ENCODE data around the gene CTSF. TPM values are rescaled to one million over a fixed set of nuclear protein-coding genes. Genes with fewer than 3 reads are reported as not detected.

Gene CTSF
- total and polyA plus RNA-seq, 2 of the 8 experiments (the other 6 are each of a cell fraction or from before 2014, with no cell fraction given), result 0.58 to 2.3 TPM

DNA sequence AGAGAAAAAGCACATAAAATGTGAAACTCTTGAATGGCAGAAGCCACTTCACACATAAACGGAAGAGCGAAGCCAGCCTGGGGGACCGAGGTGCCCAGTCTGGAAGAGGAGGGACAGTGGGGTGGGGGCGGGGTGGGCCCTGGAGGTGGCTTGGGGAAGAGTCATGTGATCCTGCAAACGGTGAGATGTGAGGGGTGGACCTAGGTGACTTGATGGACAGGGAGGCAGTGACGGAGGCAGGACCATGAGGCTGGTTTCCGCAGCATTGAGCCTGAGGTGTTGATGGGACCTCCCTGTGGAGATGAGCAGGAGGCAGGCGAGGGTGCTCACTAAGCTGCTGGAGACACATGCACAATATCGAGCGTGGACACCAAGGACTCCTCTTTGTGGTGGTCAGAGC, 39.3 kb downstream of the CTSF start:
- CTCF ChIA-PET (ENCODE audit: partially characterized antibody), result interaction anchor here (0.8 to 1.0 kb wide), 2 partner anchors 38 to 166 kb away, joined by 3 read pairs; no protein-coding TSS in a partner anchor

More for the DNA sequence above, 39.3 kb downstream of the CTSF start:
- Histone ChIP-seq H3K56ac (replicated peaks; ENCODE audit: insufficient read length, low read depth, low read length) (no peak overlapping the region), H2BK12ac (ENCODE audit: low read depth, low read length) (no peak overlapping the region), H3K9ac (replicated peaks in 1 of 4; ENCODE audit: extremely low read depth in 1 of 4, low read depth in 3 of 4, low read length in 3 of 4) (no peak overlapping the region), H2BK5ac (ENCODE audit: low read depth, low read length) (no peak overlapping the region), H4K91ac (replicated peaks; ENCODE audit: insufficient read length, low read length) (no peak overlapping the region), H3K18ac (ENCODE audit: extremely low read depth, low read length) (no peak overlapping the region), H3K27ac (ENCODE audit: low read depth, low read length) (no peak overlapping the region), H3K79me1 (ENCODE audit: low read depth, low read length) (peaks cover 2% of the 10 kb centered on the region; the same call in 1 of the 2 replicates), H4K8ac (ENCODE audit: extremely low read depth, insufficient read depth, low read length) (no peak overlapping the region), H4K5ac (ENCODE audit: insufficient read length, low read depth, low read length) (no peak overlapping the region), H3K36me3 (ENCODE audit: control insufficient read depth in 2 of 4, insufficient read depth in 4 of 4, low read length in 3 of 4) (peaks cover 0 to 3% (median 1%) of the 10 kb centered on the region in 4 experiments; a peak in 3 of 8 replicates), H3K79me2 (ENCODE audit: control insufficient read depth in 1 of 2, insufficient read depth in 2 of 2, low read length in 2 of 2) (no peaks in the 10 kb centered on the region), H2AFZ (ENCODE audit: low read length) (no peak overlapping the region), H2BK20ac (ENCODE audit: low read length) (no peak overlapping the region), H3K9me3 (ENCODE audit: insufficient read depth in 2 of 2, low read depth in 1 of 2, low read length in 1 of 2) (no peaks in the 10 kb centered on the region), H3K23ac (ENCODE audit: insufficient read length) (no peak overlapping the region), H2BK15ac (ENCODE audit: low read length) (no peak overlapping the region), H3K23me2 (ENCODE audit: low read depth, low read length) (no peaks in the 10 kb centered on the region), H3K4ac (replicated peaks; ENCODE audit: insufficient read length, low read depth, low read length) (no peak overlapping the region), H3K4me2 (ENCODE audit: insufficient read depth in 1 of 2, low read depth in 2 of 2, low read length in 2 of 2) (no peak overlapping the region), H3K4me1 (replicated peaks in 1 of 4; ENCODE audit: control insufficient read depth in 3 of 4, insufficient read depth in 4 of 4, low read length in 3 of 4) (peaks cover 0 to 2% (median 0%) of the 10 kb centered on the region in 4 experiments; a peak in 1 of 7 replicates), H3K27me3 (replicated peaks in 1 of 4; ENCODE audit: control insufficient read depth in 3 of 4, extremely low read depth in 1 of 4, insufficient read depth in 3 of 4, low read length in 3 of 4) (no peaks in the 10 kb centered on the region), H3K4me3 (ENCODE audit: extremely low read depth in 1 of 4, insufficient read depth in 2 of 4, low read depth in 3 of 4, low read length in 4 of 4) (no peak overlapping the region), H2BK120ac (replicated peaks; ENCODE audit: low read depth, low read length) (no peak overlapping the region), H2AK5ac (ENCODE audit: low read depth, low read length) (peak overlapping the region; percentile 41; the same call in 1 of the 2 replicates), H3K14ac (ENCODE audit: insufficient read length) (no peak overlapping the region), H4K20me1 (replicated peaks in 1 of 2; ENCODE audit: control insufficient read depth in 1 of 2, insufficient read depth in 2 of 2, low read length in 2 of 2) (no peaks in the 10 kb centered on the region)
- TF ChIP-seq SP4 (IDR thresholded peaks at IDR 0.05; ENCODE audit: low read length) (no peak), MAX (IDR thresholded peaks at IDR 0.05) (0 out of 2 replicates have a peak, but pooled peaks have one; percentile 17)
- POLR2A ChIA-PET (ENCODE audit: partially characterized antibody), result interaction anchor here (0.6 to 4.8 kb wide), 9 partner anchors 9 to 151 kb away, joined by 3 to 23 read pairs (median 4); partner anchors contain the start of genes ACTN3, BBS1, DPP3 and ZDHHC24
- 86% methylated on average over 9 of the region's 10 CpGs; no CpG with 5 or more reads in 1 of the 2 experiments for WGBS, 2 experiments (ENCODE audit: extremely low coverage in 1 of 2, insufficient coverage in 1 of 2, insufficient read length in 1 of 2, insufficient replicate concordance in 2 of 2, low coverage in 1 of 2, low lambda C conversion rate in 2 of 2, missing lambda C conversion rate in 1 of 2)
- FAIRE-seq, result no peak
- no peak for DNase-seq (ENCODE audit: low read depth in 1 of 2, low spot score in 2 of 2)

All from H1 (cell line).